ENCODE data around the gene IFNG. TPM values are rescaled to one million over a fixed set of nuclear protein-coding genes. Genes with fewer than 3 reads are reported as not detected.

Gene IFNG
- total and polyA plus RNA-seq, 12 donors = 1.5 TPM; not detected in 11

DNA sequence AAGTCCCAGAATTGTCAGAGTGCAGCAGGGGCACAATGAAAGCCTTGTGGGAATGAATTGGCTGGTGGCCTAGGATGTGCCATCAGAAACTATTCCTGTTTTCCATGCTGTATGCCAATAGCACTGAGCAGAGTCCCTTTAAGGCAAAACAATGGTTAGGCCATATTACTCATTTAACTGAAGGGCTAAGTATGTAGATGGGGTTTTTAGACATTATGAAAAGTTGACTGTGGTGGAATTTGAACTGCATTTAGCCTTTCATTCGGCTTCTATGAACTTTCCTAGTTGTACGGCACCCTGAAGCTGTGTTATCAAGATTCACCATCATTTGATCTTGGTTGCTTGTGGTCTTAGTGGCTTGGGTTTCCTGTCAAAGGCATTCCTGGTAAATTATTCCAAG, 41.3 kb upstream of the IFNG start:
- H3K9me3 ChIP-seq = no peaks in the 10 kb centered on the region
- ATAC-seq (no peak), DNase-seq (no peak)
- TF ChIP-seq, protein P1, sequence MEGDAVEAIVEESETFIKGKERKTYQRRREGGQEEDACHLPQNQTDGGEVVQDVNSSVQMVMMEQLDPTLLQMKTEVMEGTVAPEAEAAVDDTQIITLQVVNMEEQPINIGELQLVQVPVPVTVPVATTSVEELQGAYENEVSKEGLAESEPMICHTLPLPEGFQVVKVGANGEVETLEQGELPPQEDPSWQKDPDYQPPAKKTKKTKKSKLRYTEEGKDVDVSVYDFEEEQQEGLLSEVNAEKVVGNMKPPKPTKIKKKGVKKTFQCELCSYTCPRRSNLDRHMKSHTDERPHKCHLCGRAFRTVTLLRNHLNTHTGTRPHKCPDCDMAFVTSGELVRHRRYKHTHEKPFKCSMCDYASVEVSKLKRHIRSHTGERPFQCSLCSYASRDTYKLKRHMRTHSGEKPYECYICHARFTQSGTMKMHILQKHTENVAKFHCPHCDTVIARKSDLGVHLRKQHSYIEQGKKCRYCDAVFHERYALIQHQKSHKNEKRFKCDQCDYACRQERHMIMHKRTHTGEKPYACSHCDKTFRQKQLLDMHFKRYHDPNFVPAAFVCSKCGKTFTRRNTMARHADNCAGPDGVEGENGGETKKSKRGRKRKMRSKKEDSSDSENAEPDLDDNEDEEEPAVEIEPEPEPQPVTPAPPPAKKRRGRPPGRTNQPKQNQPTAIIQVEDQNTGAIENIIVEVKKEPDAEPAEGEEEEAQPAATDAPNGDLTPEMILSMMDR (IDR thresholded peaks at IDR 0.05) = no peak
- 85 to 90% methylated on average over 2 of the region's 2 CpGs for WGBS, 2 donors
- H3K4me1 ChIP-seq = no peaks in the 10 kb centered on the region
- H3K4me3 ChIP-seq = no peak overlapping the region
- H3K36me3 ChIP-seq = no peaks in the 10 kb centered on the region
- intact Hi-C loops (cut with DNase I) = no loop called here
- H3K27me3 ChIP-seq = peaks cover 0 to 20% (median 0%) of the 10 kb centered on the region in 7 donors
- no peak overlapping the region for H3K27ac ChIP-seq

DNA sequence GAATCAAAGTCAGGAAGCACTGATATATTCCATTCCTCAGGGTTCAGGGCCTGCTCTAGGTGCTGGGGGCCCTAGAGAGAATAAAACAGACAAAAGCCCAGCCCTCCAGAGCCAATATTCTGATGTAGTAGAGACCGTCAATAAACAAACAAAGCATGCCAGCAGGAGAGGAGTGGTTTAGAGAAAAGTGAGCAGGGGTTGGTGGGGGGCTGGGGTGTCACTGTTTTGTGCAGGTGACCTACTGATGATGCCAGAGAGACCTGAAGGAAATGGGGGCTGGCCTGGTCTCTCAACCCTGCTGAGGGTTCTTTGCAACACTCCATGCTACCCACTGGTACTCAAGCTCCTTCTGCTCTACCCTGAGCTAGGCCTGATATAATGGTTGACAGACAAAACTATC, 39.6 kb upstream of the IFNG start:
- Histone ChIP-seq H3K4me3 (no peak overlapping the region), H3K4me1 (no peaks in the 10 kb centered on the region), H3K9me3 (no peaks in the 10 kb centered on the region), H3K27ac (no peak overlapping the region), H3K36me3 (no peaks in the 10 kb centered on the region), H3K27me3 (peaks cover 0 to 4% (median 0%) of the 10 kb centered on the region in 7 donors)
- no peak for DNase-seq
- TF ChIP-seq, protein P1 (IDR thresholded peaks at IDR 0.05) = no peak
- intact Hi-C loops (cut with DNase I) = no loop called here
- no peak for ATAC-seq
- WGBS, 2 donors = 88 to 91% methylated on average over 1 of the region's 1 CpG

DNA sequence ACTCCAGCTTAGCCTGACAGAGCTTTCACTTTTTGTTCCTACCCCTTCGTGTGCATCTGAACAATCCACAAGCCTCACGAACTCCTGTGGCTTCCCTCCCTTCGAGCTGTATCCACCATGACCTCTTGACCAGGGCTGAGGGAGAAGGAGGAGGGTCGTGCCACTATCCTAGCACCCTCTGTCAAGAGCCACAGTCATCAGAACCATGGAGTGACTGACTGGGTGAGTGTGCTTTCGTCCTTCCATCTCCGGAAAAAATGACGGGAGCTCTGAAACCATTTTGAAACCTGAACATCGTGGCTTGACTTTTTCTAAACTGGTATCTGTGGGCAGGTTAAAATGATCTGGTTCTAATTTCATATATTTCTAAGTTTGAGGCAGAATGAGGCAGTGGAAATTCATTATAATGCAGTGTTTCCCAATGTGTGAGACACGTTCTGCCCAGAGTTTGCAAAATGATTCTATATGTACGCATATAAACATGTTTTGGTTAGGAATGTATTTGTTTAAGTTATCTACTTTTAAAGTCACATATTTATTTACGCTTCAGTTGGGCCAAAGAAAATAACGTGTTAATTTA, 39.1 kb upstream of the IFNG start:
- H3K9me3 ChIP-seq = no peaks in the 10 kb centered on the region
- 80 to 81% methylated on average over 12 of the region's 12 CpGs for WGBS, 2 donors
- peaks cover 0 to 3% (median 0%) of the 10 kb centered on the region in 7 donors for H3K27me3 ChIP-seq
- DNase-seq (no peak), ATAC-seq (no peak)
- H3K4me1 ChIP-seq = no peaks in the 10 kb centered on the region
- H3K4me3 ChIP-seq = no peak overlapping the region
- TF ChIP-seq, protein P1 (IDR thresholded peaks at IDR 0.05) = no peak
- intact Hi-C loops (cut with DNase I) = no loop called here
- no peak overlapping the region for H3K27ac ChIP-seq
- H3K36me3 ChIP-seq = no peaks in the 10 kb centered on the region

DNA sequence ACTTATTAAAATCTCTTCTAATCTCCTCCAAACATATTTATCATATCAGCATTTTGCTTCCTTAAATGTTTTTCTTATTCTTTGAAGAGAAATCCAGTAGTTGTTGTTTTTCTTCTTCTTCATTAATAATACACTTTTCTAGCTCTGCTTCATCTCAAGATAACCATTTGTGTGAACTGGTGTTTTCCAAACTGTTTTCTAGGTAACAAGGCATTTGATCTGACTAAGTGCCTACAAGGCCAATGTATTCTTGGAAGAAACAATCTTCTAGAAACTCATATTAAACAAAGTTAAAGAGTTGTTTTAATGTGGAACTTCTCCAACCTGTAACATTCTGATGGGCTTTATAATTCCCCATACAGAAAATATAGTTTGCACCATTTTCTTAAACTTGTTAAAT, 30.8 kb upstream of the IFNG start:
- DNase-seq (no peak), ATAC-seq (no peak)
- H3K27me3 ChIP-seq = peaks cover 0 to 4% (median 0%) of the 10 kb centered on the region in 7 donors
- H3K4me1 ChIP-seq = no peaks in the 10 kb centered on the region
- H3K4me3 ChIP-seq = no peak overlapping the region
- H3K27ac ChIP-seq = no peak overlapping the region
- H3K36me3 ChIP-seq = no peaks in the 10 kb centered on the region
- H3K9me3 ChIP-seq = no peaks in the 10 kb centered on the region
- intact Hi-C loops (cut with DNase I) = no loop called here
- TF ChIP-seq, protein P1 (IDR thresholded peaks at IDR 0.05) = no peak
